ENCODE results near the gene COQ9. TPM values are rescaled to one million over a fixed set of nuclear protein-coding genes. Genes with fewer than 3 reads are reported as not detected.
A peak's percentile ranks its signal among the peaks of the same experiment; 100 is the strongest.

COQ9 gene
- total RNA-seq, 2 experiments from 2014 or later = 7.0 to 7.6 TPM

- no peak for DNase-seq
- intact Hi-C loops (cut with DNase I, micrococcal nuclease) = no loop called here
- peaks cover 14% of the 10 kb centered on the region for H3K4me1 ChIP-seq (ENCODE audit: insufficient read depth, low read length)
- peak overlapping the region; percentile 40 for H3K27ac Mint-ChIP-seq
- ChIA-PET POLR2A (interaction anchor here (1.6 to 3.6 kb wide), 2 partner anchors 10 to 14 kb away, joined by 4 to 13 read pairs; partner anchors contain the start of genes DOK4 and POLR2C), CTCF (interaction anchor here (1.2 kb wide), 1 partner anchor 10 kb away, joined by 5 read pairs; the partner anchor contains the start of gene POLR2C)
- peaks cover 54% of the 10 kb centered on the region for H3K36me3 ChIP-seq (ENCODE audit: insufficient read depth, low read length)
- H3K9me3 Mint-ChIP-seq = no peaks in the 10 kb centered on the region
- no peak for TF ChIP-seq CTCF (IDR thresholded peaks at IDR 0.05)
- no peaks in the 10 kb centered on the region for H3K27me3 ChIP-seq (ENCODE audit: control insufficient read depth in 1 of 2, insufficient read depth in 2 of 2, low read length in 2 of 2)
- ATAC-seq (ENCODE audit: poor library complexity) = no peak
- H3K4me3 Mint-ChIP-seq = no peak overlapping the region
- H3K4me1 Mint-ChIP-seq (ENCODE audit: low read depth) = peaks cover 11% of the 10 kb centered on the region
- H3K9me3 ChIP-seq (ENCODE audit: control insufficient read depth in 1 of 2, insufficient read depth in 1 of 2, low read length in 2 of 2) = no peaks in the 10 kb centered on the region
- H3K4me3 ChIP-seq (ENCODE audit: low read length) = no peak overlapping the region
- no peak overlapping the region for H3K27ac ChIP-seq (ENCODE audit: low read depth in 1 of 2, low read length in 2 of 2)
- H3K27me3 Mint-ChIP-seq = no peaks in the 10 kb centered on the region
- H3K36me3 Mint-ChIP-seq (ENCODE audit: low read depth) = peaks cover 60% of the 10 kb centered on the region
Observed at GRCh38 chr16:57471852-57472664, 24.8 kb downstream of the COQ9 start.

- peak overlapping the region; percentile 40 for H3K27ac Mint-ChIP-seq
- intact Hi-C loops (cut with DNase I, micrococcal nuclease) = no loop called here
- ATAC-seq (ENCODE audit: poor library complexity) = no peak
- CTCF ChIA-PET = interaction anchor here (2.9 kb wide), 1 partner anchor 10 kb away, joined by 10 read pairs; the partner anchor contains the start of gene POLR2C
- H3K27me3 ChIP-seq (ENCODE audit: control insufficient read depth in 1 of 2, insufficient read depth in 2 of 2, low read length in 2 of 2) = no peaks in the 10 kb centered on the region
- H3K36me3 ChIP-seq (ENCODE audit: insufficient read depth, low read length) = peaks cover 49% of the 10 kb centered on the region
- no peak overlapping the region for H3K27ac ChIP-seq (ENCODE audit: low read depth in 1 of 2, low read length in 2 of 2)
- H3K27me3 Mint-ChIP-seq = no peaks in the 10 kb centered on the region
- peaks cover 54% of the 10 kb centered on the region for H3K36me3 Mint-ChIP-seq (ENCODE audit: low read depth)
- H3K4me3 Mint-ChIP-seq = no peak overlapping the region
- peaks cover 18% of the 10 kb centered on the region for H3K4me1 ChIP-seq (ENCODE audit: insufficient read depth, low read length)
- H3K4me3 ChIP-seq (ENCODE audit: low read length) = no peak overlapping the region
- peaks cover 11% of the 10 kb centered on the region for H3K4me1 Mint-ChIP-seq (ENCODE audit: low read depth)
- TF ChIP-seq CTCF (IDR thresholded peaks at IDR 0.05) = no peak
- POLR2A ChIA-PET = interaction anchor here (1.6 to 3.6 kb wide), 2 partner anchors 10 to 14 kb away, joined by 4 to 13 read pairs; partner anchors contain the start of genes DOK4 and POLR2C
- no peaks in the 10 kb centered on the region for H3K9me3 ChIP-seq (ENCODE audit: control insufficient read depth in 1 of 2, insufficient read depth in 1 of 2, low read length in 2 of 2)
- no peaks in the 10 kb centered on the region for H3K9me3 Mint-ChIP-seq
- DNase-seq = no peak
Observed at GRCh38 chr16:57472665-57473060, 25.4 kb downstream of the COQ9 start.

- Histone ChIP-seq H3K27me3 (ENCODE audit: control insufficient read depth in 1 of 2, insufficient read depth in 2 of 2, low read length in 2 of 2) (no peaks in the 10 kb centered on the region), H3K4me1 (ENCODE audit: insufficient read depth, low read length) (peaks cover 21% of the 10 kb centered on the region), H3K4me3 (ENCODE audit: low read length) (no peak overlapping the region), H3K27ac (ENCODE audit: low read depth in 1 of 2, low read length in 2 of 2) (no peak overlapping the region), H3K9me3 (ENCODE audit: control insufficient read depth in 1 of 2, insufficient read depth in 1 of 2, low read length in 2 of 2) (no peaks in the 10 kb centered on the region), H3K36me3 (ENCODE audit: insufficient read depth, low read length) (peaks cover 43% of the 10 kb centered on the region)
- DNase-seq = no peak
- H3K27me3 Mint-ChIP-seq = no peaks in the 10 kb centered on the region
- H3K36me3 Mint-ChIP-seq (ENCODE audit: low read depth) = peaks cover 48% of the 10 kb centered on the region
- peaks cover 11% of the 10 kb centered on the region for H3K4me1 Mint-ChIP-seq (ENCODE audit: low read depth)
- no peaks in the 10 kb centered on the region for H3K9me3 Mint-ChIP-seq
- intact Hi-C loops (cut with DNase I, micrococcal nuclease) = no loop called here
- TF ChIP-seq CTCF (IDR thresholded peaks at IDR 0.05) = no peak
- ChIA-PET POLR2A (interaction anchor here (1.6 to 3.6 kb wide), 2 partner anchors 11 to 13 kb away, joined by 4 to 13 read pairs; partner anchors contain the start of genes DOK4 and POLR2C), CTCF (interaction anchor here (2.9 kb wide), 1 partner anchor 11 kb away, joined by 10 read pairs; the partner anchor contains the start of gene POLR2C)
- no peak for ATAC-seq (ENCODE audit: poor library complexity)
- H3K4me3 Mint-ChIP-seq = no peak overlapping the region
- H3K27ac Mint-ChIP-seq = no peak overlapping the region
Observed at GRCh38 chr16:57473176-57473840, 26.0 kb downstream of the COQ9 start.
